ENCODE data around the gene UCKL1.

DNA sequence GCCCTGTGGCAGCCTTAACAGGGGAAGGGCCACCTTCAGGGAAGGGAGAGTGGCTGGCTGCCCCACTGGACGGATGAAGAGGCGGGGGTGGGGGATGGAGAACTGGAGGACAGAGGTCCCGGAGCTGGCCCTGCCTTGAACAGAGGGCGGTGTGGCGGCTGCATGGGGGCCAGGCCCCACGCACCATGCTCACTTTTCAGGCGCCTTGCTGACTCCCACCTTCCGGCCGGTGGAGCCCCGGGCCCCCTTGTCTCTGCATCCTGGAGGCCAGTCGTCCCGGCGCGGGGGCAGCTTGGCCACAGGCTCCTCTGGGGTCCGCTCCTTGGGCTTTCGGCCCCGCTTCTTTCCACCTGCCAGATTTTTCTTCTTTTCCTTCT lies 3.5 kb upstream of the UCKL1 start:
- TF ChIP-seq, protein P1, sequence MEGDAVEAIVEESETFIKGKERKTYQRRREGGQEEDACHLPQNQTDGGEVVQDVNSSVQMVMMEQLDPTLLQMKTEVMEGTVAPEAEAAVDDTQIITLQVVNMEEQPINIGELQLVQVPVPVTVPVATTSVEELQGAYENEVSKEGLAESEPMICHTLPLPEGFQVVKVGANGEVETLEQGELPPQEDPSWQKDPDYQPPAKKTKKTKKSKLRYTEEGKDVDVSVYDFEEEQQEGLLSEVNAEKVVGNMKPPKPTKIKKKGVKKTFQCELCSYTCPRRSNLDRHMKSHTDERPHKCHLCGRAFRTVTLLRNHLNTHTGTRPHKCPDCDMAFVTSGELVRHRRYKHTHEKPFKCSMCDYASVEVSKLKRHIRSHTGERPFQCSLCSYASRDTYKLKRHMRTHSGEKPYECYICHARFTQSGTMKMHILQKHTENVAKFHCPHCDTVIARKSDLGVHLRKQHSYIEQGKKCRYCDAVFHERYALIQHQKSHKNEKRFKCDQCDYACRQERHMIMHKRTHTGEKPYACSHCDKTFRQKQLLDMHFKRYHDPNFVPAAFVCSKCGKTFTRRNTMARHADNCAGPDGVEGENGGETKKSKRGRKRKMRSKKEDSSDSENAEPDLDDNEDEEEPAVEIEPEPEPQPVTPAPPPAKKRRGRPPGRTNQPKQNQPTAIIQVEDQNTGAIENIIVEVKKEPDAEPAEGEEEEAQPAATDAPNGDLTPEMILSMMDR (IDR thresholded peaks at IDR 0.05) = no peak
- no peak for TF ChIP-seq POLR2A (IDR thresholded peaks at IDR 0.05)
